GM12892 (cell line): ENCODE results near the gene CSF1R.
A peak's percentile ranks its signal among the peaks of the same experiment; 100 is the strongest.

Source experiments
- DNase-seq: peaks from one replicate; pipeline ENCODE4 v3.0.0; 2011; ENCODE audit not compliant: insufficient read length
- FAIRE-seq: peaks from 2 replicates; lab custom pipeline; 2011; peaks lifted over from hg19 to GRCh38; lab: Jason Lieb, UNC
- POLR2A ChIP-seq: IDR thresholded peaks from 2 replicates; pipeline ENCODE4 v1.6.1; 2011; ENCODE audit warnings: low read depth, low read length, control low read depth
- POLR2AphosphoS5 ChIP-seq: IDR thresholded peaks from 2 replicates; pipeline ENCODE4 v1.6.1; 2011; ENCODE audit warnings: low read depth, low read length, control low read depth
- TAF1 ChIP-seq: IDR thresholded peaks from 2 replicates; pipeline ENCODE4 v1.6.1; 2011; ENCODE audit warnings: low read depth, mild to moderate bottlenecking, control low read depth, low read length, borderline replicate concordance

CSF1R gene

DNA sequence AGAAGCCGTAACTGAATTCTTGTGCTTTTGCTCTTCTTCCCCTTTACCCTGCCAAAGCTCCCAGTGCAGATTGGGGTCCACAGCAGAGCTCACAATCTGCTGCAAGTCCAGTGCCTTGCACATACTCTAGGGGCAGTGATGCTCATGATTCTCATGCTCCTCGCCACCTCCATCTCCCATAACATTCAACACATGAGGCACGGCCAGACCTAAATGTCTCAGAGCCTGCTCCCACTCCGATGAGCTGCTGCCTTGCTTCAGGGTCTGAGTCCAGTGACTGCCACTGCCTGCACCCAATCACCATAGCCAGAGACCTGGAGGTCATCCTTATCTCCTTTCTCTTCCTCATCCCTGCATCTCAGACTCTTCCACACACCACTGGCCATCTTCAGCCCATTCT lies 10.5 kb downstream of the CSF1R start:
- FAIRE-seq = no peak
- TF ChIP-seq TAF1 (no peak), POLR2A (no peak), POLR2AphosphoS5 (no peak)
- DNase-seq = no peak

GRCh38 chr5:150075233-150075632 lies 11.1 kb downstream of the CSF1R start:
- TF ChIP-seq POLR2A = no peak
- TF ChIP-seq TAF1 = no peak
- TF ChIP-seq POLR2AphosphoS5 = no peak
- no peak for FAIRE-seq

DNA sequence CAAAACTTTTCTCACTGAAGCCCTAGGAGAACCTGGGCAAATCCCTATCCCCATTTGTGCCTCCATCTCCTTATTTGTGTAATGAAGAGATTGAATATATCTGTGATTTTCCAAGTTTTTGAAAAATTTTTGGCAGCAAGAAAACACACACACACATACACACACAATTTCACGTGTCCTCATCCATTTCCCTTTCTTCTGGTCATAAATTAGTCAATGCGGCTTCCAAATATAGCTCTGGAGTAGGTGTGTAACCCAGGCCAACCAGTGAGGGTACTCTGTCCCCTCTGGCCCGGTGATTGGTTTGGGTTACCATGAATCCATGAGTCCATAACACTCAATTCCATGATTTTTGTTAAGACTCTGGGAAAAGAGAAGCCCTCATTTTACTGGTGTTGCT lies 12.7 kb downstream of the CSF1R start:
- TF ChIP-seq POLR2A (no peak), TAF1 (no peak), POLR2AphosphoS5 (no peak)
- no peak for FAIRE-seq
- DNase-seq = no peak

More at GRCh38 chr5:150075233-150075632, 11.1 kb downstream of the CSF1R start:
- no peak for DNase-seq

DNA sequence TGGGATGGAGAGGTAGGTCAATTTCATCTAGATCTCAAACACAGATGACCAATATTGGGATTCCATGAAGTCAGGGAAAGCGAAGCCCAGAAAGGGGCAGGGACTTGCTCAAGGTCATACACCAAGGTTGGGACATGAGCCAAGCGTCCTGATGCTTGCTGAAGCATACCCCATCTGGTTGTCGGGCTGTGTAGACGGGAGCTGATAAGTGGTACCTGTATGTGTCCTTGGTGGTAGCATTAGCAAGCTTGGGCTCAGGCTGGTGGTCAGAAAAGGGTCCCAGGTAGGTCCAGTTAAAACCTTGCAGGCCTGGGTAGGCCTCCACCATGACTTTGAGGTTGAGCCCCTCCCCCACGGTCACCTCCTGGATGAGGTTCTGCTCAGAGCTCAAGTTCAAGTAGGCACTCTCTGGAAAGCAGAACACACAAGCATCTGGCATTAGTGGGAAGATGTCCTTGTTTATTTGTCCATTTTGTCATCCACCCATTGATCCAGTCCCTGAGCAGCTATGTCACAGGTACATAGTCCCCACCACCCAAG lies 13.2 kb downstream of the CSF1R start:
- no peak for TF ChIP-seq POLR2AphosphoS5
- TF ChIP-seq POLR2A = no peak
- no peak for TF ChIP-seq TAF1
- FAIRE-seq (no peak), DNase-seq (no peak)

DNA sequence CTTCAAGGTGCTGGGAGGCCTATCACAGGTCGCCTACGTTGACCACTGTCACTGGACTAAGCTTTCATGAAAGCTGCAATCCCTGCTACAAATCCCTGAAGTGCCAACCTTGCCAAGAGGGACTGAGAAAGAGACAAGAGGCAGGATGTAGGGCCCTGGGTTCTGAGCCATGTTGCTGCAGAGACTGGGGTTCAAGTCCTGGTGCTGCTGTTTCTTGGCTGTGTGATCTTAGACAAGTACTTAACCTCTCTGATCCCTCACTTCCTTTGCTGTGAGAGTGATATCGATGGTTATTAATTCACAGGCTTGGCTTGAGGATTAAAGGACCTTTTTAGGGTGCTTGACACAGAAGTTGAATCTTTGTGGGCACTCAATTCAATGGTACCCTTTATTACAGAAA lies 15.5 kb downstream of the CSF1R start:
- FAIRE-seq (no peak), DNase-seq (no peak)
- TF ChIP-seq POLR2A = no peak
- TF ChIP-seq POLR2AphosphoS5 = no peak
- TF ChIP-seq TAF1 = no peak

DNA sequence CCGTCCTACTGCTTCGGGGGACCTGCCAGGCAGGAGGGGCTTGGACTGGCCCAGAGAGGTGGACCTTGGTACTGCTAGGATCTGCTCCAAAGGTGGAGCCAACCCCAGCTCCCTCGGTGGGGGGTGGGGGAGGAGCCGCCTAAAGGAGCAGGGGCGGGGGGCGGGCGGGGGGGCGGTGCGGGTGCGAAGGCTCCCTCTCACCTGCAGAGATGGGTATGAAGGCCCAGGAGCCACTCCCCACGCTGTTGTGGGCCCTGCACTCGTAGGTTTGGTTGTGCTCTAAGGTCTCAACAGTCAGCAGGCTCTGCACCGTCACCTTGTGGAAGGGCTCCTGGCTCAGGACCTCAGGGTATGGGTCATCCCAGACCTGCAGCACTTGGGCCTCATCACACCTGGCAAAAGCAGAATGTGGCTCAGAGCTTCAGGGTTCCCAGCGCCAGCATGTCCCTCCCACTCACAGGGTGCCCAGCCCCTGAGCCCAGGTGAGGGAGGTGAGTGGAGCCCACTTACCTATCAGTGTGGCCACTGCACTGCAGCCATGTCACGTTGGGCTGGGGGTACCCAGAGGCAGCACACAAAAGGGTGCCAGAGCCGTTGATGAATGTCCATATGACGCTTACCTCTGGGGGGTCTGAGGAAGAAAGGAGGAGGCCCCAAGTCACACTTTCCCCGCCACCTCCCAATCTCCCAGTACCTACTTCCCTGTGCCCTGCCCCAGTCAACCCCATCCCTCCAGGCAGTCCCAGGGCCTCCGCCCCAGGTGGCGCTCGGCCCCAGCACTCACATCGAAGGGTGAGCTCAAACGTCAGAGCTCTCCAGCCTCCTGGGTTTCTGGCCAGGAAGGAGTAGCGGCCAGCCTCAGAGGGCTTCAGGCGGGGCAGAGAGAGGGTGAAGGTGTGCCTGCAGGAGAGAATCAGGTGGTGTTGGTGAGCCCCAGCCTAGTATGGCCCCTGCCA lies 16.4 kb downstream of the CSF1R start:
- DNase-seq (no peak), FAIRE-seq (no peak)
- TF ChIP-seq TAF1 (no peak), POLR2A (no peak), POLR2AphosphoS5 (no peak)

DNA sequence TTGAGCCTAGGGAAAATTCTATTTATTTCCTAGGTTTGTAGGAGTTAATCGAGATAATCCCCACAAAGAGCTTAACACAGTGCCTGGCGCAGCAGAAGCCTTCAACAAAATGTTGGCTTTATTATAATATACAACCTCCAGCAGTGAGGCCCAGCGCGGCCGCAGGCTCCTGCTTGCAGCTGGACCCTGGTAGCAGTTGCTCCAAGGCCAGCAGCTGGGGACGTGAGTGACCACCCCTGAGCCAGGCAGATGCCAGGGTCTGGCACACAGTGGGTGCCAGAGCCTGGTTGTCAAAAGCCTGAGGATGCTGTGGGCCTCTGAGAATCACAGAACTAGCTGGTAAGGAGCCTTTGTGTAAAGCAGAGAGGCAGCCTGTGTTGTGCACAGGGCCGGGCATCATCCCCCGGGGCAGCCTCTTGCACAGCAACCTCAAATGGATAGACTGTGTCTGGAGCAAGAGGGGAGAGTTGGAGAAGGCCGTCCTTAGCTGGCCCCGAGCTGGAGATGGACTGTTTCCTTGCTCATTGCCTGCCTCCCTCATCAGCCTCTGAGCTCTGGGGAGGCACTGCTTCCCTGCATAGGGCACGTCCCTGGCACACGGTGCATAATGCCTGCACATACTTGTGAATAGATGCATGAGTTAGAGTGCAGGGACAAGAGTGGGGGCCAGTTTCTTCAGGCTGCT lies 17.3 kb downstream of the CSF1R start:
- DNase-seq (no peak), FAIRE-seq (no peak)
- TF ChIP-seq TAF1 (no peak), POLR2AphosphoS5 (no peak), POLR2A (no peak)

DNA sequence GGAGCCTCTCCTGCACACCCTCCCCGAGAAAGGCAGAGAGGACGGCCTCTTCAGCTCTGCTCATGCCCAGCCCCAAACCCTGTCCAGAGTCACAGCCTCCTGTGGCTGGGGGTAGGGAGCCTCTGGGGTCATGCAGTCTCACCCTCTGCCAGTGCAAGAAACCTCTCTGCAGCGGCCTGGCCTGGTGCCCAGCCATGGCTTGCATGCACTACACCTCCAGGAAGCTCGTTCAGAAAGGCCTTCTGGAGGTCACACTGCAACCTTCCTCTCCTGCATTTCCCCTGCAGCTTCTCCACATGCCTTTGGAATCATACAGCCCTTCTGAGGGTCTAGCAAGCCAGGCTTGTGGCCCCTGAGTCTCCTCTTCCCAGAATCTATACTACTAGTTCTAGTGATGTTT lies 17.9 kb downstream of the CSF1R start:
- no peak for DNase-seq
- no peak for FAIRE-seq
- TF ChIP-seq TAF1 = no peak
- TF ChIP-seq POLR2A = no peak
- TF ChIP-seq POLR2AphosphoS5 = no peak

DNA sequence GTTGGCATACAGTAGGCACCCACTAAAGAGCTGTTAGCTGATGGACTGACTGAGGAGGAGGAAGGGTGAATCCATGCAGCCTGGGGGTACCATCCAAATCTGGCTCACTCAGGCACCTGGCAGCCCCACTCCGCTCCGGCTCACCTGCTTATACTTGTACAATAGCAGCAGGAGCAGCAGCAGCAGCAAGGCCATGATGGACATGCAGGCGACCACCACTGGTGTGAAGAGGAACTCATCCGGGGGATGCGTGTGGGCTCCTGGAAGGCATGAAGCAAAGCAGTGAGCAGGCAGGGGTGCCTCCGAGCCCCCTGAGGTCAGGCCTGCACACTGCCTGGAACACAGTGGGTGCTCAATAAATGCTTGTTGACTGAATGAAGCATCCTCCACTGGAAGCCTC lies 18.3 kb downstream of the CSF1R start:
- FAIRE-seq = no peak
- TF ChIP-seq POLR2AphosphoS5 (no peak), TAF1 (no peak)
- DNase-seq = no peak

DNA sequence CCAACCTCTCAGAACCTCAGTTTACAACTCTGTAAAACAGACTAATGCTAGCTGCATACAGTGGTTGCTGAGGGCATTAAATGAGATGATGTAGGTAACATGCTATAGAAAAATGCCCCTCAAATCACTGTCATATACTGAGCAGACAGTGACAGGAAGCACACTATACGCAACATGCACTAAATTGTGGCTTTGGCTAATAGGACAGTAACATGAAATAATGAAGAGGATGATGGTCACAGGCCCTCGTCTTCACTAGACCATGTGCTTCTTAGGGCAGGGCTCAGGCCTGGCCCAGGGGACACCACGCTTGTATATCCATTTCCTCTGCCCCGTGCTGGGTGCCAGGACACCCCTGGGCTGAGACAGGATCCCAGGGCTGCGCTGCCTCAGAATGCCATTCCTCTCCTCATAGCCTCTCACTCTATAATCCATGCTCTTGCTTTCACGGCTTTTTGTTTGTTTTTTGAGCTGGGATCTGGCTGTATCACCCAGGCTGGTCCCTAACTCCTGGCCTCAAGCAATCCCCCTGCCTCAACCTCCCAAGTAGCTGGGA lies 18.9 kb downstream of the CSF1R start:
- TF ChIP-seq POLR2A = no peak
- no peak for TF ChIP-seq POLR2AphosphoS5
- no peak for TF ChIP-seq TAF1
- no peak for DNase-seq
- peak; percentile 38 for FAIRE-seq

DNA sequence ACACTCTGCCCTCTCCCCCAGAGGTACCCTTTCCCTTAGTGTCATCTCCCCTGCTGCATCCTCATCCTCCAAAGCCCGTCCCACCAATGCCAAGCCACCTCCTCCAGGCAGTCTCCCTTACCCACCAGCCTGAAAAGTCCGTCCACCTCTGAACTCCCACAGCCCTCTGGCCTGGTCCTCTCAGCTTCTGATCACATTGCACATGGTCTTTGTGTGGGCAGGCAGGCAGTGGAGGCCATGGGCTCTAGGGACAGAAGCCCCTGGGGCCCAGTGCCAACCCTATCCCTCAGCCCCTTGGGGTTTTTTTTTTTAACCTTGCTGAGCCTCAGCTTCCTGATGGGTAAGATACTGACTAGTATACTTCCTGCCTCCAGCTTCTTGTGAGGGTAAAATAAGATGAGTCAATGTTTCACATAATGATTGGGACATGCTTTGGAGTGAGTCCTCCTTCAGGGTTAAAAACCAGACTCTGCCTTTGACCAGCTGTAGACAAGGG lies 19.4 kb downstream of the CSF1R start:
- FAIRE-seq = peak; percentile 86
- TF ChIP-seq POLR2AphosphoS5 (no peak), POLR2A (no peak), TAF1 (no peak)
- DNase-seq = no peak

DNA sequence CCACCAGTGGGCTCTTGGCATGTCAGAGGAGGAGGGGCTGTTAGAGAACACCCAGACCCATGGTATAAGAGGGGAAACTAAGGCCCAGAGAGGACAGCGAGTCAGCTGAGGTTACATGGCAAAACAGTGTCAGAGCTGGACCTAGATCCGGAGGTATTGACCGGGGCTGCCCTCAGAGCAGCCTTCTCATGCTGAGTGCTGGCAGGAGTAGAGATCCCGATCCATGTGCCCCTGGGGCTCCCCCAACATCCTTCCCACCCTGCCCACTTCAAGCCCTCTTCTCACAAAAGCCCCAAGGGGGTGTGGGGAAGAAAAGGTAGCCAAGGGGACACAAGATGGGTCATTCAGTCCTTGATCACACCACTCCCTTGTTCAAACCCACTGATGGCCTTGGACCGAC lies 19.9 kb downstream of the CSF1R start:
- DNase-seq (no peak), FAIRE-seq (no peak)
- TF ChIP-seq POLR2A = no peak
- TF ChIP-seq TAF1 = no peak
- TF ChIP-seq POLR2AphosphoS5 = no peak
